SU-DHL-6 (cell line): Measurements from ENCODE around the gene PRR23E.

Source experiments
- H2AFZ ChIP-seq: fragments of 200-600 bp; sonication (generic); 2 replicates; pipeline ENCODE4 v1.6.1; 2014; ENCODE audit warnings: low read depth, mild to moderate bottlenecking, moderate library complexity, mixed read lengths, antibody characterized with exemption, low read length; ENCODE audit not compliant: severe bottlenecking
- H3F3A ChIP-seq: fragments of 200-600 bp; shearing (Covaris generic); 2 replicates; pipeline ENCODE4 v1.6.0; 2016; ENCODE audit warnings: antibody characterized with exemption, mild to moderate bottlenecking; ENCODE audit not compliant: insufficient read depth
- H3K27ac ChIP-seq: fragments of 200-600 bp; sonication (generic); 2 replicates; pipeline ENCODE4 v1.5.1; 2016; ENCODE audit warnings: low read depth, mild to moderate bottlenecking, low read length, moderate library complexity, mixed read lengths
- H3K27me3 ChIP-seq: fragments of 200-600 bp; sonication (generic), shearing (Covaris generic); 2 replicates; pipeline ENCODE4 v1.6.0; 2014; ENCODE audit warnings: mild to moderate bottlenecking, low read length
- H3K36me3 ChIP-seq: fragments of 200-600 bp; sonication (generic); 2 replicates; pipeline ENCODE4 v1.6.1; 2014; ENCODE audit warnings: mild to moderate bottlenecking, low read length, mixed read lengths
- H3K4me2 ChIP-seq: fragments of 300-600, 200-600 bp; shearing (Covaris generic), sonication (generic); 2 replicates; pipeline ENCODE4 v1.6.0; 2014; ENCODE audit warnings: low read length, low read depth, mild to moderate bottlenecking; ENCODE audit not compliant: poor library complexity, severe bottlenecking
- H3K4me3 ChIP-seq: fragments of 200-600 bp; sonication (generic); 2 replicates; pipeline ENCODE4 v1.5.1; 2014; ENCODE audit warnings: antibody characterized with exemption, low read length, mild to moderate bottlenecking, mixed read lengths; ENCODE audit not compliant: insufficient read depth, poor library complexity, severe bottlenecking
- H3K79me2 ChIP-seq: fragments of 200-600 bp; sonication (generic); 2 replicates; pipeline ENCODE4 v1.6.1; 2014; ENCODE audit warnings: mild to moderate bottlenecking, low read length, moderate library complexity; ENCODE audit not compliant: insufficient read depth
- H3K9ac ChIP-seq: fragments of 200-600 bp; sonication (generic); 2 replicates; pipeline ENCODE4 v1.7.0; 2014; ENCODE audit warnings: mild to moderate bottlenecking, low read length
- H3K9me2 ChIP-seq: fragments of 200-600 bp; sonication (generic); replicated peaks from 2 replicates; pipeline ENCODE4 v1.6.1; 2014; ENCODE audit warnings: low read length; ENCODE audit not compliant: insufficient read depth
- H3K9me3 ChIP-seq: fragments of 200-600 bp; sonication (generic); 2 replicates; pipeline ENCODE4 v1.6.1; 2014; ENCODE audit warnings: low read length, mixed read lengths; ENCODE audit not compliant: insufficient read depth
- H4K20me1 ChIP-seq: fragments of 200-600 bp; sonication (generic); 2 replicates; pipeline ENCODE4 v1.6.1; 2014; ENCODE audit warnings: low read depth, mild to moderate bottlenecking, antibody characterized with exemption, low read length, moderate library complexity, mixed read lengths
- CTCF ChIP-seq: fragments of 200-600 bp; sonication (generic); IDR thresholded peaks from one replicate; pipeline ENCODE4 v1.5.1; 2017; ENCODE audit warnings: antibody characterized with exemption, mild to moderate bottlenecking, low read length, moderate library complexity; ENCODE audit not compliant: insufficient read depth, poor library complexity, severe bottlenecking
- EZH2phosphoT487 ChIP-seq: fragments of 200-600 bp; sonication (generic), shearing (Covaris generic); conservative IDR thresholded peaks from 2 replicates; pipeline ENCODE4 v1.6.1; 2018; ENCODE audit warnings: mild to moderate bottlenecking, antibody characterized with exemption, low read length, moderate library complexity, mixed read lengths

PRR23E gene

DNA sequence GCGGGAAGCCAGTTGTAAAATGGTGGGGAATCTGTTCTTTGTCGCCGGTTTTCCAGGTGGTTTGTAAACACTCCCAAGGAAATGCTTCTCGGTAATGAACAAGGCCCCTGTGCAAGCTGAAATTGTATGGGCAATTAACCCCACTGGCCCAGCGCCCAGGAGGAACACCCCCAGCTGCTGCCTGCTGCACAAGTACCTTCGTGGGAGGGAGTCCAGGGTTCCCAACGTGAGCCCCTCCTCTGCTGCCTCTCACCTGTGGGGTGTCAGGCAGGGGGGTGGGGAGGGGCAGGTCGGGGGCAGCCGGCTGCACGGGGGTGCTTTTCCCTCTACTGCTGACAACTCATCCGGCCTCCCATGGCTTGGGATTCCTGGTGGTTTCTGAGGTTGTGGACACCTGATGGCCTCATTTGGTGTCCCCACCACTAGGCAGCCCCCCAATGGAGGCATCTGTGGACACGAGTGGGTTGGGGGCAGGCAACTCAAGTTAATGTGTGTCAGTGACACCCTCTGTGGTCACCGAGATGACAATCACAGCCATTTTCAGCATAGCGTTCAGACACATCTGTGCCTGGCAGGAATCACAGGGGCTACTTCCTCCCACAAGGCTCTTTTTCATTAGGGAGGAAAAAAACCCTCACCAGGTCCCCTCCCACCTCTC, 35.6 kb upstream of the PRR23E start:
- H3K79me2 ChIP-seq = no peaks in the 10 kb centered on the region
- H2AFZ ChIP-seq = no peak overlapping the region
- H4K20me1 ChIP-seq = no peaks in the 10 kb centered on the region
- H3K9me3 ChIP-seq = 0 out of 2 replicates have a peak, but pooled peaks cover 5% of the 10 kb centered on the region
- no peak for TF ChIP-seq CTCF
- H3K4me2 ChIP-seq = no peak overlapping the region
- H3K4me3 ChIP-seq = no peak overlapping the region
- no peak overlapping the region for H3K9ac ChIP-seq
- H3K36me3 ChIP-seq = no peaks in the 10 kb centered on the region
- H3F3A ChIP-seq = no peaks in the 10 kb centered on the region
- no peaks in the 10 kb centered on the region for H3K9me2 ChIP-seq
- H3K27ac ChIP-seq = no peak overlapping the region
- H3K27me3 ChIP-seq = no peaks in the 10 kb centered on the region

GRCh38 chr3:127158614-127159229, 34.2 kb upstream of the PRR23E start:
- Histone ChIP-seq H4K20me1 (no peaks in the 10 kb centered on the region), H3K9me2 (no peaks in the 10 kb centered on the region), H3K27ac (no peak overlapping the region), H3K4me2 (no peak overlapping the region), H3F3A (no peaks in the 10 kb centered on the region), H3K4me3 (no peak overlapping the region), H3K27me3 (no peaks in the 10 kb centered on the region), H3K9me3 (0 out of 2 replicates have a peak, but pooled peaks cover 6% of the 10 kb centered on the region), H3K79me2 (no peaks in the 10 kb centered on the region), H3K36me3 (no peaks in the 10 kb centered on the region), H3K9ac (no peak overlapping the region), H2AFZ (no peak overlapping the region)
- no peak for TF ChIP-seq CTCF
- TF ChIP-seq EZH2phosphoT487 = no peak

- H2AFZ ChIP-seq = no peak overlapping the region
- 0 out of 2 replicates have a peak, but pooled peaks cover 6% of the 10 kb centered on the region for H3K9me3 ChIP-seq
- H3K9me2 ChIP-seq = no peaks in the 10 kb centered on the region
- no peak overlapping the region for H3K9ac ChIP-seq
- TF ChIP-seq EZH2phosphoT487 = no peak
- no peak for TF ChIP-seq CTCF
- H3K27ac ChIP-seq = no peak overlapping the region
- H3K79me2 ChIP-seq = no peaks in the 10 kb centered on the region
- H3K4me2 ChIP-seq = no peak overlapping the region
- H3K4me3 ChIP-seq = no peak overlapping the region
- H3F3A ChIP-seq = no peaks in the 10 kb centered on the region
- no peaks in the 10 kb centered on the region for H3K27me3 ChIP-seq
- no peaks in the 10 kb centered on the region for H4K20me1 ChIP-seq
- H3K36me3 ChIP-seq = no peaks in the 10 kb centered on the region
Observed at GRCh38 chr3:127159543-127159942, 33.4 kb upstream of the PRR23E start.
